Retinal pigment epithelial cell (primary cell): Measurements from ENCODE around the gene MYRFL.

Source experiments
- DNase-seq: peaks from one replicate; pipeline ENCODE4 v3.0.0-alpha.2; 2010; ENCODE audit warnings: low read depth
- H3K4me3 ChIP-seq: 2 replicates; pipeline ENCODE4 v1.5.1; 2011; ENCODE audit warnings: mild to moderate bottlenecking, low read length, control low read depth, moderate library complexity
- TF ChIP-seq, protein P1 (sequence below): conservative IDR thresholded peaks from 2 replicates; pipeline ENCODE4 v1.5.1; 2011; ENCODE audit warnings: low read depth, low read length, control low read depth, inconsistent platforms

The MYRFL gene

DNA sequence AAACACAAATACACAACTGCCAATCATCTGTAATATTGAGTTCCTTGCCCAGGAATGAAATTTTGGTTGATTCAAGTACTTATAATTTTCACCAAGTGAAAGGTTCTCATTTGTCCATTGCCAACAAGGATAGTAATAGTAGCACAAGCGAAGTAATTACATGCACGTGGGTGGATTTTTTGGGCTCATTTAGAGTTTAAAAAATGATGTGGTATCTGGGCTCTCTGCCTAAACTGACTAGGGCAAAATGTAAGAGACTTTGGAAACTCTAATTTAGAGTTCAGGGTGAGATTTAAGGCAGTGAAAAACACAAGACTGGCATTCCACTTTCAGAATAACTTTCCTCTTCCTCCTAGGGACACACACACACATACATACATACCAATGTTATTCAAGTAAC is 111.7 kb downstream of the MYRFL start:
- TF ChIP-seq, protein P1, sequence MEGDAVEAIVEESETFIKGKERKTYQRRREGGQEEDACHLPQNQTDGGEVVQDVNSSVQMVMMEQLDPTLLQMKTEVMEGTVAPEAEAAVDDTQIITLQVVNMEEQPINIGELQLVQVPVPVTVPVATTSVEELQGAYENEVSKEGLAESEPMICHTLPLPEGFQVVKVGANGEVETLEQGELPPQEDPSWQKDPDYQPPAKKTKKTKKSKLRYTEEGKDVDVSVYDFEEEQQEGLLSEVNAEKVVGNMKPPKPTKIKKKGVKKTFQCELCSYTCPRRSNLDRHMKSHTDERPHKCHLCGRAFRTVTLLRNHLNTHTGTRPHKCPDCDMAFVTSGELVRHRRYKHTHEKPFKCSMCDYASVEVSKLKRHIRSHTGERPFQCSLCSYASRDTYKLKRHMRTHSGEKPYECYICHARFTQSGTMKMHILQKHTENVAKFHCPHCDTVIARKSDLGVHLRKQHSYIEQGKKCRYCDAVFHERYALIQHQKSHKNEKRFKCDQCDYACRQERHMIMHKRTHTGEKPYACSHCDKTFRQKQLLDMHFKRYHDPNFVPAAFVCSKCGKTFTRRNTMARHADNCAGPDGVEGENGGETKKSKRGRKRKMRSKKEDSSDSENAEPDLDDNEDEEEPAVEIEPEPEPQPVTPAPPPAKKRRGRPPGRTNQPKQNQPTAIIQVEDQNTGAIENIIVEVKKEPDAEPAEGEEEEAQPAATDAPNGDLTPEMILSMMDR = no peak

DNA sequence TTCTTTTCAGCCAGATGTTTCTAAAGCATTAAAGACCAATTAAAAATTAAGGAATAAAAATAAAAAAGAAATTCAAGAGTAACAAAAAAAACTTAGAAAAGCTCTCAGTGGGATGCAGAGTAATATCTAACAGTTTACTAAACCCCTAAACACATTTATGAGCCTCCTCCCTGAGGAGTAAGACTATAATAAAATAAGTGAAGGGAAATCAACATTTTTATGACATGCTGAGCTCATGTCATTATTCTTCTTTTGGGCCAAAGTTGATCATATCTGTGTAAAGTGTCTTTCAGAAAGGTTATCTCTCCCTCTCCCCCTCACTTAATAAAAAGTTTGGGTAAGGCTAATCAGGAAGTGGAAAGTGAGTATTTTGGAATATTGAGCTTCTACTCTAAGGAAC is 122.1 kb downstream of the MYRFL start:
- TF ChIP-seq, protein P1 = no peak
- no peak overlapping the region for H3K4me3 ChIP-seq
- no peak for DNase-seq

More for the DNA sequence above, 111.7 kb downstream of the MYRFL start:
- H3K4me3 ChIP-seq = no peak overlapping the region
- DNase-seq = no peak

DNA sequence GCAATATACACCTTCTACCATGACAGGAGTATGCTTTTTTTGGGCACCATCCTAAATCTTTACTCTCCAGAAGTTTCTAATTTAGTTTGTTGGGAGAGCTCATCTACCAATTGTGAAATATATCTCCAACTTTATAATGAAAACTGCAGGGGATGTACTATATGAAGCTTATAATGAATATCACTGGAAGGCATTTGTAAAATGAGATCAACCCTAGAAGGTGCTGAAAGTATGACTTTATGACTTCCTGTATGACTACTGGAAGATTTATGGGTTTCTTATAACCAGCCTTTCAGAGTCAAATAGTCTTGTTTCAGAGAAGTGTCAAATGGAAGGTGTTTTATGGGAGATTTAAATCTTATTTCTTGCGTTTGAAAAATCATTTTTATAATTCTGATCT is 122.9 kb downstream of the MYRFL start:
- no peak for DNase-seq
- TF ChIP-seq, protein P1 = no peak
- no peak overlapping the region for H3K4me3 ChIP-seq

DNA sequence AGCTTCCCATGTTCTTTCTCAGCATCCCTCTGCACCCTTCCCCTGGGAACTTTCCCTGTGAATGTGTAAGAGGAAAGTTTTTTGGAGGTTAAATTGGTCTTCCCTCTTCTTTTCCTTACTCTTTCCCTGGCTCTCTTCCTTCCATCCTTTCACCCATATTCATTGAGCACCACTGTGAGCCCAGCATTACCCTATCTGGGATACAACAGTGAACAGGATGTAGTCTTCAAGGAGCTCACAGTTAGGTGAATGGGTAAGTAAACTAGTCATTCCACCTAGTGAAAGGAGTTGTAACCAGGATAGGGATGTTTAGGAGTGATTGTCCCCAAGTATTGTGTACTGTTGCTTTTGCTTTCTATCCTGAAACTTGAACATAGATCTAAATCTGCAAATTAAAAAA is 123.8 kb downstream of the MYRFL start:
- no peak overlapping the region for H3K4me3 ChIP-seq
- no peak for DNase-seq
- TF ChIP-seq, protein P1 = no peak

DNA sequence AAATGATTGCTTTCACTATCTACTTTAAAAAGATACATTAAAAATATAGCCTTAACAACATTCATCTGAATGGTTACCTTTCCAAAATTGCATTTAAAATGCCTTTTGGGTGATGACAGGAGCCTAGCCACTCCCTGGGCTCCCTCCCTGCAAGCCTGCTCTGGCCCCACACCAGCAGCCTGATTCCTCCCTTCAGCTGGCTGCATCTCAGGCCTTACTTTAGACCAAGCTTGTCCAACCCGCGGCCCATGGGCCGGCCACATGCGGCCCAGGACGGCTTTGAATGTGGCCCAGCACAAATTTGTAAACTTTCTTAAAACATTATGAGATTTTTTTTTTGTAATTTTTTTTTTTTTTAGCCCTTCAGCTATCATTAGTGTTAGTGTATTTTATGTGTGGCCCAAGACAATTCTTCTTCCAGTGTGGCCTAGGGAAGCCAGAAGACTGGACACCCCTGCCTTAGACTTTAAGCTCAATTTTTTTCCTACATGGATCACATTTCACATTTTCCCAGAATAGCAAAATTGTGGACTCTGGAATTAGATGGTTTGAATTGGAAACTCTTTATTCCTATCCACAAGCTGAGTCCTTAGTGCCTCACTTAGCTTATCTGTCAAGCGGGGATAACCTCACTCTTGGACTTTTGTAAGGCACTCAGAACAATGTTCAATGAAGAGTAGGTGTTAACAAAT is 124.4 kb downstream of the MYRFL start:
- no peak for DNase-seq
- TF ChIP-seq, protein P1 = no peak
- no peak overlapping the region for H3K4me3 ChIP-seq

DNA sequence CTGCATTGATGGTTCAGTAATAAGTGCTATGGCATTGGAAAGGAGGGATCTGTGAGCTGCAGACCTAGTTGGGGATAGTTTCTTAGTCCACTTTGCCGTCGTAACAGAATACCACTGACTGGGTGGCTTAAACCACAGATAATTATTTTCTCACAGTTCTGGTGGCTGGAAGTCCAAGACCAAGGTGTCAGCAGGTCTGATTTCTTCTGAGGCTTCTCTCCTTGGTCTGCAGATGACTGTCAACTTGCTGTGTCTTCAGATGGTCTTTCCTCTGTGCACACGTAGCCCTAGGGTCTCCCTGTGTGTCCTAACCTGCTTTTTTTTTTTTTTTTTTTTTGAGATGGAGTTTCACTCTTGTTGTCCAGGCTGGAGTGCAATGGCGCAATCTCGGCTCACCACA is 126.1 kb downstream of the MYRFL start:
- no peak overlapping the region for H3K4me3 ChIP-seq
- TF ChIP-seq, protein P1 = no peak
- no peak for DNase-seq

DNA sequence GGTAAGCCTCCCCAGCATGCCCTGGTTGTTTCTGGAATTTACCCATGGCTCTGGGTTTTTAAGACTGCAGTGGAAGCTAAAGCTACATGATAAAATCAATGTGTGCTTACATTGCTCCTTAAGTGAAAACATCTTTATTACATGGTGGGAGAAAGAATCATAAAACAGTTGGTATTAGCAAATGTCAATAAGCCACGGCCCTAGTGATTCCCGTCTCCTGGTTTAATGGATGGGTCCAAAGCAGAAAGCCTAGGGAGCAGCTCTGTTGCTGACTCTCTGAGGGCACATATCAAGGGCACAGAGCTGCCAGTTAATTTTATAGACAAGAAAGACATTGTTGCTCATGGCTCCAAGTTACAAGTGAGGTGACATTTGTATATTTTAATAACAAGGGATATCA is 127.9 kb downstream of the MYRFL start:
- TF ChIP-seq, protein P1 = no peak
- DNase-seq = no peak
- no peak overlapping the region for H3K4me3 ChIP-seq
